Heart left ventricle (tissue), 16 donors: ENCODE results near the gene ATF7IP. TPM values are rescaled to one million over a fixed set of nuclear protein-coding genes. Genes with fewer than 3 reads are reported as not detected.

Experiments
- ATAC-seq, 4 donors: fragments of 200-7000 bp; cut with Tn5 transposase; one replicate each; pipeline ENCODE4 v1.9.1; 2020 to 2022; ENCODE audit warnings: moderate library complexity in 4 of 4, mild to moderate bottlenecking in 3 of 4, moderate number of reproducible peaks in 1 of 4
- DNase-seq, 5 donors: peaks; one replicate each; pipeline ENCODE4 v3.0.0-alpha.2; 2020
- H3K27ac ChIP-seq, 12 donors: fragments of 200-600 bp; sonication (generic) in 4 of 12; one replicate each; pipeline versions ENCODE4 v1.5.0 to v1.8.0; 2016 to 2022; ENCODE audit warnings: mild to moderate bottlenecking in 2 of 12
- H3K27me3 ChIP-seq, 9 donors: fragments of 200-600 bp; sonication (generic) in 2 of 9; one replicate each; pipeline versions ENCODE4 v1.5.1 to v1.8.0; 2016 to 2022; ENCODE audit warnings: mild to moderate bottlenecking in 3 of 9
- H3K36me3 ChIP-seq, 9 donors: fragments of 200-600 bp; sonication (generic) in 2 of 9; one replicate each; pipeline versions ENCODE4 v1.5.0 to v1.8.0; 2018 to 2022; ENCODE audit warnings: mild to moderate bottlenecking in 2 of 9
- H3K4me1 ChIP-seq, 12 donors: fragments of 200-600 bp; sonication (generic) in 4 of 12; one replicate each; pipeline versions ENCODE4 v1.5.0 to v1.8.0; 2016 to 2022; ENCODE audit warnings: mild to moderate bottlenecking in 3 of 12
- H3K4me3 ChIP-seq, 12 donors: fragments of 200-600 bp; sonication (generic) in 4 of 12; one replicate each; pipeline versions ENCODE4 v1.5.0 to v1.8.0; 2017 to 2022; ENCODE audit warnings: mild to moderate bottlenecking in 9 of 12, moderate library complexity in 4 of 12
- H3K9me3 ChIP-seq, 12 donors: fragments of 200-600 bp; sonication (generic) in 4 of 12; one replicate each; pipeline versions ENCODE4 v1.5.0 to v1.8.0; 2016 to 2022; ENCODE audit warnings: mild to moderate bottlenecking in 1 of 12
- CTCF ChIP-seq, 12 donors: fragments of 200-600 bp; sonication (generic) in 4 of 12; IDR thresholded peaks; one replicate each; pipeline versions ENCODE4 v1.5.0 to v1.8.0; 2018 to 2022; ENCODE audit warnings: antibody characterized with exemption in 12 of 12, mild to moderate bottlenecking in 5 of 12
- POLR2A ChIP-seq, 2 donors: fragments of 450-650 bp; IDR thresholded peaks; one replicate each; pipeline ENCODE4 v1.6.1; 2017; ENCODE audit warnings: antibody characterized with exemption in 2 of 2, mild to moderate bottlenecking in 2 of 2, moderate library complexity in 2 of 2
- WGBS, 4 donors: extraction: QIAGEN DNeasy Blood & Tissue Kit in 2 of 4; methylation state at CpG; one replicate each; pipeline versions ENCODE4 v1.1.5 to v1.1.7; 2013 to 2018; 5-methylcytosine and 5-hydroxymethylcytosine counted together
- intact Hi-C, 10 donors: fragments of 100-400 bp; cut with DNase I; formaldehyde crosslinking; loops; one replicate each; pipeline versions ENCODE4 v1.11.1 to v1.14.2; 2022
- polyA plus RNA-seq, 2 donors: library from polyadenylated mRNA; stranded (reverse); fragments of 200-250 nt; gene quantifications; one replicate each; pipeline ENCODE4 v1.2.3, GENCODE V29; 2013
- total RNA-seq, 9 donors: library from RNA; depleted of rRNA in 2 of 9; stranded (reverse); fragments of >200 nt in 2 of 9; fragmentation: NEBNext Ultra II Directional in 3 of 9; extraction: Animal tissue kit (Norgen Biotek cat#: 25700) in 3 of 9; gene quantifications; one replicate each; pipeline versions ENCODE4 v1.1.0 to v1.2.4, GENCODE V29; 2016 to 2023
- donor health status: ischemic (EF 13 %, LVEDD 7.1; RV severe dilation, severe dysfunction).
- donor health status: healthy with polysubstance abuse.
- donor health status: DM: no; HTN: yes; CAD: no.
- donor health status: DM: no; HTN: no; CAD: no.
- donor health status: ischemic (EF 25% LVEDD 6.9; RV normal size, moderate dysfunction).
- donor health status: ischemic (EF 25% LVEDD 5.7; RV mildly dilated, moderate dysfunction).
- donor health status: healthy.
- donor health status: DM: yes; HTN: yes; CAD: no.
- donor health status: ischemic (EF 35%, LVEDD 5.7; RV mildly dilated, moderate dysfunction).
- donor health status: nonischemic (EF 11% LVEDD 7.7; RV severe dilation, severe dysfunction).
- donor health status: DM: yes; HTN: yes; CAD: no.
- donor health status: PGD.
- donor health status: ischemic (EF 29% LVEDD 5.4; RV normal size, mild dysfunction).
- donor health status: nonischemic (EF 23%, LVEDD 6.1; RV moderate dilation, normal function).

ATF7IP gene
- total and polyA plus RNA-seq, 11 donors: 7.7 to 82.4 (median 55.0) TPM

- Histone ChIP-seq H3K9me3 (peaks cover 0 to 29% (median under 1%) of the 10 kb centered on the region in 12 donors), H3K4me3 (no peak overlapping the region), H3K4me1 (peaks cover 0 to 46% (median 26%) of the 10 kb centered on the region in 12 donors), H3K27ac (no peak overlapping the region), H3K36me3 (peaks cover 0 to 65% (median 34%) of the 10 kb centered on the region in 9 donors), H3K27me3 (no peaks in the 10 kb centered on the region)
- intact Hi-C loops: loop anchor here in 1 of 10 donors (10.0 kb wide), 1 partner anchor 172 kb away; no protein-coding TSS in a partner anchor
- ATAC-seq (no peak), DNase-seq (no peak)
- TF ChIP-seq POLR2A (IDR thresholded peaks at IDR 0.05): no peak
- no peak for TF ChIP-seq CTCF (IDR thresholded peaks at IDR 0.05)
Measured at GRCh38 chr12:14426792-14427191, 61.3 kb downstream of the ATF7IP start.

- Histone ChIP-seq H3K36me3 (peaks cover 0 to 63% (median 34%) of the 10 kb centered on the region in 9 donors), H3K4me3 (no peak overlapping the region), H3K9me3 (peaks cover 0 to 18% (median 0%) of the 10 kb centered on the region in 12 donors), H3K27ac (no peak overlapping the region), H3K4me1 (peaks cover 2 to 48% (median 32%) of the 10 kb centered on the region in 12 donors), H3K27me3 (no peaks in the 10 kb centered on the region)
- TF ChIP-seq POLR2A (IDR thresholded peaks at IDR 0.05): no peak
- TF ChIP-seq CTCF (IDR thresholded peaks at IDR 0.05): no peak
- intact Hi-C loops: loop anchor here in 1 of 10 donors (10.0 kb wide), 1 partner anchor 173 kb away; no protein-coding TSS in a partner anchor
- 93 to 97% (median 96%) methylated on average over 1 of the region's 1 CpG for WGBS, 4 donors
- DNase-seq (no peak), ATAC-seq (no peak)
Measured at GRCh38 chr12:14427929-14428328, 62.4 kb downstream of the ATF7IP start.

- 93 to 99% (median 95%) methylated on average over 2 of the region's 2 CpGs for WGBS, 4 donors
- Histone ChIP-seq H3K36me3 (peaks cover 0 to 60% (median 28%) of the 10 kb centered on the region in 9 donors), H3K27ac (no peak overlapping the region), H3K9me3 (peaks cover 0 to 14% (median 0%) of the 10 kb centered on the region in 12 donors), H3K27me3 (no peaks in the 10 kb centered on the region), H3K4me3 (no peak overlapping the region), H3K4me1 (peaks cover 0 to 50% (median 33%) of the 10 kb centered on the region in 12 donors)
- intact Hi-C loops: no loop called here
- no peak for ATAC-seq
- DNase-seq: no peak
- TF ChIP-seq POLR2A (IDR thresholded peaks at IDR 0.05) (no peak), CTCF (IDR thresholded peaks at IDR 0.05) (no peak)
Measured at GRCh38 chr12:14430394-14430986, 65.0 kb downstream of the ATF7IP start.

- H3K27ac ChIP-seq: no peak overlapping the region
- peaks cover 0 to 43% (median 33%) of the 10 kb centered on the region in 12 donors for H3K4me1 ChIP-seq
- 40 to 67% (median 48%) methylated on average over 2 of the region's 2 CpGs for WGBS, 4 donors
- no peak overlapping the region for H3K4me3 ChIP-seq
- TF ChIP-seq CTCF (IDR thresholded peaks at IDR 0.05) (no peak), POLR2A (IDR thresholded peaks at IDR 0.05) (no peak)
- H3K36me3 ChIP-seq: peaks cover 0 to 62% (median 32%) of the 10 kb centered on the region in 9 donors
- intact Hi-C loops: no loop called here
- peak; percentile 78 to 82 (median 80) for ATAC-seq
- peaks cover 0 to 14% (median 0%) of the 10 kb centered on the region in 12 donors for H3K9me3 ChIP-seq
- no peak for DNase-seq
- no peaks in the 10 kb centered on the region for H3K27me3 ChIP-seq
Measured at GRCh38 chr12:14431975-14432374, 66.5 kb downstream of the ATF7IP start.
